Tibial nerve (tissue), 4 donors: ENCODE results near the gene ACTL7B. TPM values are rescaled to one million over a fixed set of nuclear protein-coding genes. Genes with fewer than 3 reads are reported as not detected.

Experiments used
- DNase-seq, 2 donors: peaks; one replicate each; pipeline ENCODE4 v3.0.0-alpha.2; 2019; ENCODE audit warnings: low spot score in 2 of 2
- H3K27ac ChIP-seq, 4 donors: fragments of 200-600 bp; sonication (generic) in 3 of 4; one replicate each; pipeline ENCODE4 v1.5.1; 2017 to 2019; ENCODE audit warnings: mild to moderate bottlenecking in 1 of 4
- H3K27me3 ChIP-seq, 2 donors: fragments of 200-600 bp; sonication (generic) in 1 of 2; one replicate each; pipeline versions ENCODE4 v1.5.1 to v1.6.0; 2017 to 2019
- H3K36me3 ChIP-seq, 3 donors: fragments of 200-600 bp; sonication (generic); one replicate each; pipeline ENCODE4 v1.5.1; 2018 to 2019
- H3K4me1 ChIP-seq, 4 donors: fragments of 200-600 bp; sonication (generic) in 3 of 4; one replicate each; pipeline ENCODE4 v1.5.1; 2017 to 2019
- H3K4me3 ChIP-seq, 4 donors: fragments of 200-600 bp; sonication (generic) in 3 of 4; one replicate each; pipeline ENCODE4 v1.5.1; 2017 to 2019; ENCODE audit warnings: mild to moderate bottlenecking in 1 of 4, moderate library complexity in 1 of 4
- H3K9me3 ChIP-seq, 4 donors: fragments of 200-600 bp; sonication (generic) in 3 of 4; one replicate each; pipeline ENCODE4 v1.5.1; 2017 to 2019
- EP300 ChIP-seq, 2 donors: sonication (generic); formaldehyde crosslinking; IDR thresholded peaks; one replicate each; pipeline ENCODE4 v1.6.1; 2017; ENCODE audit warnings: antibody characterized with exemption in 2 of 2, mild to moderate bottlenecking in 1 of 2
- POLR2A ChIP-seq, 2 donors: fragments of 450-650 bp; IDR thresholded peaks; one replicate each; pipeline ENCODE4 v1.6.1; 2017; ENCODE audit warnings: antibody characterized with exemption in 2 of 2, mild to moderate bottlenecking in 2 of 2, moderate library complexity in 2 of 2
- WGBS, 2 donors: methylation state at CpG; one replicate each; pipeline ENCODE4 v1.1.5; 2018; 5-methylcytosine and 5-hydroxymethylcytosine counted together
- total RNA-seq, 4 donors: library from RNA; depleted of rRNA; stranded (reverse); fragments of >200 nt; gene quantifications; one replicate each; pipeline ENCODE4 v1.1.0, GENCODE V29; 2016
- TF ChIP-seq, protein P1 (sequence below), 5 experiments: fragments of 200-600 bp in 3 of 5; fragments of 450-650 bp in 2 of 5; sonication (generic) in 3 of 5; IDR thresholded peaks; one replicate each; pipeline ENCODE4 v1.5.1; 2016 to 2019; ENCODE audit warnings: antibody characterized with exemption in 5 of 5, mild to moderate bottlenecking in 3 of 5, moderate library complexity in 2 of 5

ACTL7B gene
- total RNA-seq, 4 donors from 2014 or later, result not detected

- no peak overlapping the region for H3K4me3 ChIP-seq
- no peaks in the 10 kb centered on the region for H3K9me3 ChIP-seq
- no peaks in the 10 kb centered on the region for H3K4me1 ChIP-seq
- 78 to 90% methylated on average over 2 of the region's 2 CpGs for WGBS, 2 donors
- TF ChIP-seq, protein P1, sequence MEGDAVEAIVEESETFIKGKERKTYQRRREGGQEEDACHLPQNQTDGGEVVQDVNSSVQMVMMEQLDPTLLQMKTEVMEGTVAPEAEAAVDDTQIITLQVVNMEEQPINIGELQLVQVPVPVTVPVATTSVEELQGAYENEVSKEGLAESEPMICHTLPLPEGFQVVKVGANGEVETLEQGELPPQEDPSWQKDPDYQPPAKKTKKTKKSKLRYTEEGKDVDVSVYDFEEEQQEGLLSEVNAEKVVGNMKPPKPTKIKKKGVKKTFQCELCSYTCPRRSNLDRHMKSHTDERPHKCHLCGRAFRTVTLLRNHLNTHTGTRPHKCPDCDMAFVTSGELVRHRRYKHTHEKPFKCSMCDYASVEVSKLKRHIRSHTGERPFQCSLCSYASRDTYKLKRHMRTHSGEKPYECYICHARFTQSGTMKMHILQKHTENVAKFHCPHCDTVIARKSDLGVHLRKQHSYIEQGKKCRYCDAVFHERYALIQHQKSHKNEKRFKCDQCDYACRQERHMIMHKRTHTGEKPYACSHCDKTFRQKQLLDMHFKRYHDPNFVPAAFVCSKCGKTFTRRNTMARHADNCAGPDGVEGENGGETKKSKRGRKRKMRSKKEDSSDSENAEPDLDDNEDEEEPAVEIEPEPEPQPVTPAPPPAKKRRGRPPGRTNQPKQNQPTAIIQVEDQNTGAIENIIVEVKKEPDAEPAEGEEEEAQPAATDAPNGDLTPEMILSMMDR (IDR thresholded peaks at IDR 0.05), result no peak
- TF ChIP-seq POLR2A (IDR thresholded peaks at IDR 0.05), result no peak
- no peak for TF ChIP-seq EP300 (IDR thresholded peaks at IDR 0.05)
- no peak overlapping the region for H3K27ac ChIP-seq
- no peak for DNase-seq
- no peaks in the 10 kb centered on the region for H3K27me3 ChIP-seq
- H3K36me3 ChIP-seq, result peaks cover 0 to 47% (median 0%) of the 10 kb centered on the region in 3 donors
These were observed 10.2 kb upstream of the ACTL7B start for GRCh38 chr9:108866001-108866420.

- H3K27ac ChIP-seq, result no peak overlapping the region
- DNase-seq, result no peak
- 84 to 91% methylated on average over 4 of the region's 4 CpGs for WGBS, 2 donors
These were observed 9.3 kb upstream of the ACTL7B start for GRCh38 chr9:108865037-108865436.

GRCh38 chr9:108864446-108864845, 8.7 kb upstream of the ACTL7B start:
- Histone ChIP-seq H3K36me3 (peaks cover 0 to 32% (median 0%) of the 10 kb centered on the region in 3 donors), H3K9me3 (no peaks in the 10 kb centered on the region), H3K4me1 (no peaks in the 10 kb centered on the region), H3K27ac (no peak overlapping the region), H3K4me3 (no peak overlapping the region), H3K27me3 (no peaks in the 10 kb centered on the region)
- TF ChIP-seq POLR2A (IDR thresholded peaks at IDR 0.05) (no peak), EP300 (IDR thresholded peaks at IDR 0.05) (no peak)
- TF ChIP-seq, protein P1 (IDR thresholded peaks at IDR 0.05), result no peak
- DNase-seq, result no peak
- 57 to 60% methylated on average over 3 of the region's 3 CpGs for WGBS, 2 donors

More at GRCh38 chr9:108865037-108865436, 9.3 kb upstream of the ACTL7B start:
- no peak overlapping the region for H3K4me3 ChIP-seq
- TF ChIP-seq POLR2A (IDR thresholded peaks at IDR 0.05), result no peak
- TF ChIP-seq, protein P1 (IDR thresholded peaks at IDR 0.05), result no peak
- no peak for TF ChIP-seq EP300 (IDR thresholded peaks at IDR 0.05)
- no peaks in the 10 kb centered on the region for H3K4me1 ChIP-seq
- H3K36me3 ChIP-seq, result peaks cover 0 to 37% (median 0%) of the 10 kb centered on the region in 3 donors
- H3K9me3 ChIP-seq, result no peaks in the 10 kb centered on the region
- no peaks in the 10 kb centered on the region for H3K27me3 ChIP-seq

- Histone ChIP-seq H3K27ac (no peak overlapping the region), H3K4me3 (no peak overlapping the region), H3K9me3 (no peaks in the 10 kb centered on the region), H3K36me3 (peaks cover 0 to 27% (median 0%) of the 10 kb centered on the region in 3 donors), H3K27me3 (no peaks in the 10 kb centered on the region), H3K4me1 (no peaks in the 10 kb centered on the region)
- WGBS, 2 donors, result 60% methylated on average over 3 of the region's 3 CpGs
- no peak for DNase-seq
- no peak for TF ChIP-seq POLR2A (IDR thresholded peaks at IDR 0.05)
- no peak for TF ChIP-seq EP300 (IDR thresholded peaks at IDR 0.05)
- TF ChIP-seq, protein P1 (IDR thresholded peaks at IDR 0.05), result no peak
These were observed 8.1 kb upstream of the ACTL7B start for GRCh38 chr9:108863891-108864290.

DNA sequence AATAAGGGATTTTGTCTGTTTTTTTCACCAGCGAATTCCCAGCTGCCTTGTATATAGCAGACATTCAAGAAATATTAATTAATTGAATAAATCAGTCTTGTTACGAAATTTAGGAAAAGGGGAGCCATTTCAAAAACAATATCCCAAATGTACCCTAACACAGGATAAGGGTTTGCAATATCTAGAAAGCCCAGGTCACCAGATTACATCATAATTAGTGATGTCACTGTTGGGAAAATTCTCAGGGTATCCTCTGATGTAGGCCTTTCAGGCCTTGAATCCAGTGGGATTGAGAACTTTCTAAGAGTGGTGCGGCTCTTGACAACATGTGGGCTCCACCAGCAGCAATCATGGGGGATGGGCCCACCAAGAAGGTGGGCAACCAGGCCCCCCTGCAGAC, 6.2 kb upstream of the ACTL7B start, which contains the start of gene ACTL7A:
TSS of gene ACTL7A (plus strand) at position 270 of the 400 bp plus-strand sequence. CDS start at position 327, 57 bp downstream.
- 92 to 97% methylated on average over 3 of the region's 3 CpGs for WGBS, 2 donors
- DNase-seq, result no peak
- Histone ChIP-seq H3K4me1 (no peaks in the 10 kb centered on the region), H3K27me3 (no peaks in the 10 kb centered on the region), H3K36me3 (peaks cover 0 to 8% (median 0%) of the 10 kb centered on the region in 3 donors), H3K4me3 (no peak within 1 kb of the TSS), H3K9me3 (no peaks in the 10 kb centered on the region), H3K27ac (no peak within 1 kb of the TSS)
- TF ChIP-seq EP300 (IDR thresholded peaks at IDR 0.05), result no peak
- no peak for TF ChIP-seq POLR2A (IDR thresholded peaks at IDR 0.05)
- TF ChIP-seq, protein P1 (IDR thresholded peaks at IDR 0.05), result no peak
